ENCODE results near the gene PGPEP1.

Gene PGPEP1

DNA sequence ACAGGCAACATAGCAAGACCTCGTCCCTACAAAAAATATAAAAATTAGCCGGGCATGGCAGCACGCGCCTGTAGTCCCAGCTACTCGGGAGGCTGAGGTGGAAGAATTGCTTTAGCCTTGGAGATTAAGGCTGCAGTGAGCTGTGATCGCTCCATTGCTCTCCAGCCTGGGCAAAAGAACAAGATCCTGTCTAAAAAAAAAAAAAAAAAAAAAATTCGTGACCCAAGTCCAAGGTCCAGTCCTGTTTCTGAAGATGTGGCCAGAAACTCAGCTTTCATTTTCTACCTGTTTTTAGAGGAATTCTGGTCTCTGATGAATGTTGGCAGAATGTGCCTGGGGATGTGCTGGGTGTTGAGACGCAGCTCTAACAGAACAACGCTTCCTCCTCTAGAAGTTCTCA is 1.9 kb upstream of the PGPEP1 start:
- no peaks in the 10 kb centered on the region for H3K27me3 ChIP-seq (ENCODE audit: insufficient read depth, poor library complexity, severe bottlenecking)
- TF ChIP-seq, protein P1, sequence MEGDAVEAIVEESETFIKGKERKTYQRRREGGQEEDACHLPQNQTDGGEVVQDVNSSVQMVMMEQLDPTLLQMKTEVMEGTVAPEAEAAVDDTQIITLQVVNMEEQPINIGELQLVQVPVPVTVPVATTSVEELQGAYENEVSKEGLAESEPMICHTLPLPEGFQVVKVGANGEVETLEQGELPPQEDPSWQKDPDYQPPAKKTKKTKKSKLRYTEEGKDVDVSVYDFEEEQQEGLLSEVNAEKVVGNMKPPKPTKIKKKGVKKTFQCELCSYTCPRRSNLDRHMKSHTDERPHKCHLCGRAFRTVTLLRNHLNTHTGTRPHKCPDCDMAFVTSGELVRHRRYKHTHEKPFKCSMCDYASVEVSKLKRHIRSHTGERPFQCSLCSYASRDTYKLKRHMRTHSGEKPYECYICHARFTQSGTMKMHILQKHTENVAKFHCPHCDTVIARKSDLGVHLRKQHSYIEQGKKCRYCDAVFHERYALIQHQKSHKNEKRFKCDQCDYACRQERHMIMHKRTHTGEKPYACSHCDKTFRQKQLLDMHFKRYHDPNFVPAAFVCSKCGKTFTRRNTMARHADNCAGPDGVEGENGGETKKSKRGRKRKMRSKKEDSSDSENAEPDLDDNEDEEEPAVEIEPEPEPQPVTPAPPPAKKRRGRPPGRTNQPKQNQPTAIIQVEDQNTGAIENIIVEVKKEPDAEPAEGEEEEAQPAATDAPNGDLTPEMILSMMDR (IDR thresholded peaks at IDR 0.05; ENCODE audit: poor library complexity, severe bottlenecking), result no peak
- H3K36me3 ChIP-seq (ENCODE audit: low read depth), result no peaks in the 10 kb centered on the region
- H3K4me1 ChIP-seq (ENCODE audit: insufficient read depth, poor library complexity, severe bottlenecking), result no peaks in the 10 kb centered on the region
- DNase-seq (ENCODE audit: low spot score), result no peak
- H3K27ac ChIP-seq (ENCODE audit: poor library complexity, severe bottlenecking), result no peak overlapping the region
- H3K9me3 ChIP-seq (ENCODE audit: severe bottlenecking), result no peaks in the 10 kb centered on the region
- H3K4me3 ChIP-seq (ENCODE audit: severe bottlenecking), result no peak overlapping the region
- ATAC-seq (ENCODE audit: low read depth), result no peak

DNA sequence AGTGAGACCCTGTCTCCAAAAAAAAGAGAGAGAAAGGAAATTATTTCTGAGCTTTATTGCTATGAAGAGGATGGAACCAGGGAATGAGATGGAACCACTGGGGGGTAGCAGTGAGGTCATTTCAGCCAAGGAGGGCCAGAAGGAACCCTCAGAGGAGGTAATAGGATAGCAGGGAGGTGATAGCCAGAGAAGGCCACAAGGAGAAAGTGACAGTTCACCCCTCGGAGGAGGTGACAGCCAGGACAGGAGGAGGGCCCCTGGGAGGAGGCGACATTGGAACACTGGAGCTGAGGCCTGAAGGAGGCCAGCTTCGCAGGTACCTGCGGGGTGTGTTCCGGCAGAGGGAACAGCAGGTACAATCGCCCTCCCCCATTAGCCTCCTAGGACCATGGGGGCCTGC is 675 bp upstream of the PGPEP1 start:
- DNase-seq (ENCODE audit: low spot score), result no peak
- H3K27me3 ChIP-seq (ENCODE audit: insufficient read depth, poor library complexity, severe bottlenecking), result no peaks in the 10 kb centered on the region
- H3K27ac ChIP-seq (ENCODE audit: poor library complexity, severe bottlenecking), result no peak overlapping the region
- H3K36me3 ChIP-seq (ENCODE audit: low read depth), result no peaks in the 10 kb centered on the region
- ATAC-seq (ENCODE audit: low read depth), result no peak
- peaks cover 6% of the 10 kb centered on the region for H3K4me1 ChIP-seq (ENCODE audit: insufficient read depth, poor library complexity, severe bottlenecking)
- TF ChIP-seq, protein P1 (IDR thresholded peaks at IDR 0.05; ENCODE audit: poor library complexity, severe bottlenecking), result peak; percentile 35
- H3K9me3 ChIP-seq (ENCODE audit: severe bottlenecking), result no peaks in the 10 kb centered on the region
- no peak overlapping the region for H3K4me3 ChIP-seq (ENCODE audit: severe bottlenecking)

DNA sequence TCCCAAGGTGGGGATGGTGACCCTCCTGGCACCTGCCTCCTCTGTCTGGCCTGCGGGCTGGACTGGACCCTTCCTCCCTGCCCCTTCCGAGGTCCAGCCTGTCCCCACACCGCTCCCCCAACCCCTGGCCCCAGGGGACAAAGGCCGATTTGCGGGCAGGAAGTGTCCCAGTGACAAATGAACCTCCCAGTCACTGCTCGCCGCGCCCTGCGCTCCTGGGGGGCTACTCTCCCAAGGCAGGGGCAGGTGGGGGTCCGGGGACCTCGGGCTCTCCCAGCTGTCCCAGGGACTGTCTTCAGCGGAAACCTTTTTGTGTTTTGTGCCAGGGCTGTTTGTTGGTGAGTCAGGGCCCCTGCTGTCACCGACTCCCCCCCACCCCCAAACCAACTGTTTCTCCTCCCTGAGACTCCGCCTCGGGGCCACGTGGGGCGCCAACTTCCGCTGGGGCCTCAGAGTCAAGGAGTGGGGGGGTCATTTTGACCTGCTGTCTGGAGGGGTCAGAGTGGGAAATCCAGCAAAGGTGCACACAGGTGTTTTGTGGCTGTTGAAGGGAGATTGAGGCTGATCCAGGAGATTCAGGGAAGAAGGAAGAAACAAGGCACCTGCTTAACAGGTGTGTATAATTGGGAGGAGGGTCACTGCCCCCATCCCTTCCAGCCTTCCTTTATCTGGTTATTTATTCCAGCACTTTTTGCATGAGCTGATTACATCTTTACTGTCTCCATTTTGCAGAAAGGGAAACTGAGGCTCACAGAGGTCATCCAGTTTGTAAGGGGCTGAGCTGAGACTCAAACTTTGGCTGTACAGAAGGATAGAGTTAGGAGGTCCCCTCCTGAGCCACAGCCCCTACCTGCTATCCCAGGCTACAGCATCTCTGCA is 831 bp downstream of the PGPEP1 start:
- ATAC-seq (ENCODE audit: low read depth) (peak; percentile 30; the same call in 2 of the 3 replicates), DNase-seq (ENCODE audit: low spot score) (no peak)
- H3K36me3 ChIP-seq (ENCODE audit: low read depth), result no peaks in the 10 kb centered on the region
- H3K27me3 ChIP-seq (ENCODE audit: insufficient read depth, poor library complexity, severe bottlenecking), result no peaks in the 10 kb centered on the region
- H3K9me3 ChIP-seq (ENCODE audit: severe bottlenecking), result no peaks in the 10 kb centered on the region
- TF ChIP-seq, protein P1 (IDR thresholded peaks at IDR 0.05; ENCODE audit: poor library complexity, severe bottlenecking), result no peak
- H3K4me1 ChIP-seq (ENCODE audit: insufficient read depth, poor library complexity, severe bottlenecking), result peaks cover 6% of the 10 kb centered on the region
- H3K4me3 ChIP-seq (ENCODE audit: severe bottlenecking), result peak overlapping the region; percentile 49
- H3K27ac ChIP-seq (ENCODE audit: poor library complexity, severe bottlenecking), result no peak overlapping the region

DNA sequence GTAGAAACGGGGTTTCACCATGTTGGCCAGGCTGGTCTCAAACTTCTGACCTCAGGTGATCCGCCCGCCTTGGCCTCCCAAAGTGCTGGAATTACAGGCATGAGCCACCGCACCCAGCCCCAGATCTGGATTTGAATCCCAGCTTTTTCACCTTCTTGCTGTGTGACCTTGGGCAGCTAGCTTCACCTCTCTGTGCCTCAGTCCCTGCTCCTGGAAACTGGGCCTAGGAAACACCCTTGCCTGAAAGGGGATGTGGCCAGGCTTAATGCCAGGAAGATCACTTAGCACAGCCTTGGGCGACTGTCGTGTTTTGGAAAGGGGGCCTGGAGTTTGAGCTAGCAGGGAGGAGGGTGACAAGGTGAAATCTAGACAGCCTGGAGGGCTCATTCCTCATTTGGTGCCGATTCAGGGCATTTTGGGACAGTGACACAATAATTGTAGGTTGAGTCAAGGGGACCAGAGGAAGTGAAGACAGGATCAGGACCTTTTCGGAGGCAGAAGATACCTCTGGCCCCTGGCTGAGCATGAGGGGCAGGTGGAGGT is 1.8 kb downstream of the PGPEP1 start:
- ATAC-seq (ENCODE audit: low read depth) (no peak), DNase-seq (ENCODE audit: low spot score) (no peak)
- TF ChIP-seq, protein P1 (IDR thresholded peaks at IDR 0.05; ENCODE audit: poor library complexity, severe bottlenecking), result no peak
- no peaks in the 10 kb centered on the region for H3K36me3 ChIP-seq (ENCODE audit: low read depth)
- no peaks in the 10 kb centered on the region for H3K9me3 ChIP-seq (ENCODE audit: severe bottlenecking)
- H3K4me1 ChIP-seq (ENCODE audit: insufficient read depth, poor library complexity, severe bottlenecking), result peaks cover 6% of the 10 kb centered on the region
- no peak overlapping the region for H3K4me3 ChIP-seq (ENCODE audit: severe bottlenecking)
- H3K27me3 ChIP-seq (ENCODE audit: insufficient read depth, poor library complexity, severe bottlenecking), result no peaks in the 10 kb centered on the region
- no peak overlapping the region for H3K27ac ChIP-seq (ENCODE audit: poor library complexity, severe bottlenecking)

DNA sequence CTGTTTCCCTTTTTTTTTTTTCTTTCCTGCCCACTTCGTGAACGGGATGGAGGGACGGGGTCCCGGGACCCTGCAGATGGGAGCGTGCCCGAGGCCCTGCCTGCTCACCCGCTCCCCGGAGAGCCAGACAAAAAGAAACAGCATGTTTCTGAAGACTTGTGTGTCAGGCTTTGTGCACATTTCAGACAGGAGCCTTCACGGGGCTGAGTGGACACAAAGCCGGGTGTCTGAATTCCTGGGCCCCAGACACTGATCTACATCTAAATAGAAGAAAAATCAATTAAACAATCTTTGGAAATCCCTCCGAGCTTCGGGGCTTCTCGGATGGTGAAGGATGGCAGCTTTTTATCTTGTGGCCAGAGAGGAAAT is 4.2 kb downstream of the PGPEP1 start:
- ATAC-seq (ENCODE audit: low read depth) (no peak), DNase-seq (ENCODE audit: low spot score) (no peak)
- H3K4me3 ChIP-seq (ENCODE audit: severe bottlenecking), result no peak overlapping the region
- no peaks in the 10 kb centered on the region for H3K36me3 ChIP-seq (ENCODE audit: low read depth)
- TF ChIP-seq, protein P1 (IDR thresholded peaks at IDR 0.05; ENCODE audit: poor library complexity, severe bottlenecking), result no peak
- no peaks in the 10 kb centered on the region for H3K27me3 ChIP-seq (ENCODE audit: insufficient read depth, poor library complexity, severe bottlenecking)
- H3K9me3 ChIP-seq (ENCODE audit: severe bottlenecking), result no peaks in the 10 kb centered on the region
- peaks cover 6% of the 10 kb centered on the region for H3K4me1 ChIP-seq (ENCODE audit: insufficient read depth, poor library complexity, severe bottlenecking)
- peak overlapping the region; percentile 63 for H3K27ac ChIP-seq (ENCODE audit: poor library complexity, severe bottlenecking)
